Keratinocyte (primary cell): Measurements from ENCODE around the gene LHPP. TPM values are rescaled to one million over a fixed set of nuclear protein-coding genes. Genes with fewer than 3 reads are reported as not detected.

ENCODE experiments used
- DNase-seq: peaks from one replicate; pipeline ENCODE4 v3.0.0-alpha.2; 2011; ENCODE audit warnings: low read depth, missing footprints, low spot score
- FAIRE-seq: peaks from 2 replicates; lab custom pipeline; 2011; peaks lifted over from hg19 to GRCh38; lab: Jason Lieb, UNC
- H2AFZ ChIP-seq: 2 replicates; pipeline ENCODE4 v1.6.0; 2012; ENCODE audit warnings: low read length, control low read depth, inconsistent platforms; ENCODE audit not compliant: control insufficient read depth
- H3K27ac ChIP-seq: 2 replicates; pipeline ENCODE4 v1.5.1; 2011; ENCODE audit warnings: low read length; ENCODE audit not compliant: control insufficient read depth, insufficient read depth
- H3K27me3 ChIP-seq: 3 replicates; pipeline ENCODE4 v1.6.0; 2011; ENCODE audit warnings: low read length; ENCODE audit not compliant: control insufficient read depth, insufficient read depth; ENCODE audit errors: extremely low read depth
- H3K36me3 ChIP-seq, 2 experiments: 2 replicates in 1 of 2; 3 replicates in 1 of 2; pipeline ENCODE4 v1.5.1; 2011; ENCODE audit warnings: low read length in 2 of 2, mild to moderate bottlenecking in 1 of 2; ENCODE audit not compliant: control insufficient read depth in 2 of 2, insufficient read depth in 2 of 2; ENCODE audit errors: extremely low read depth in 1 of 2
- H3K4me1 ChIP-seq: 3 replicates; pipeline ENCODE4 v1.5.1; 2011; ENCODE audit warnings: low read length; ENCODE audit not compliant: control insufficient read depth, insufficient read depth; ENCODE audit errors: extremely low read depth
- H3K4me2 ChIP-seq: 3 replicates; pipeline ENCODE4 v1.6.0; 2011; ENCODE audit warnings: low read depth, low read length; ENCODE audit not compliant: control insufficient read depth, insufficient read depth; ENCODE audit errors: extremely low read depth
- H3K4me3 ChIP-seq, 3 experiments: fragments of 200-600 bp in 1 of 3; sonication (generic) in 1 of 3; 2 replicates in 2 of 3; 3 replicates in 1 of 3; pipeline ENCODE4 v1.5.1; 2011 to 2016; ENCODE audit warnings: low read length in 3 of 3, mild to moderate bottlenecking in 3 of 3, control low read depth in 2 of 3, inconsistent platforms in 1 of 3, low read depth in 1 of 3, mixed read lengths in 1 of 3, mixed run types in 1 of 3, moderate library complexity in 1 of 3; ENCODE audit not compliant: control insufficient read depth in 2 of 3, insufficient read depth in 2 of 3; ENCODE audit errors: extremely low read depth in 1 of 3
- H3K79me2 ChIP-seq: 2 replicates; pipeline ENCODE4 v1.6.0; 2012; ENCODE audit warnings: low read length; ENCODE audit not compliant: control insufficient read depth, insufficient read depth
- H3K9ac ChIP-seq: 3 replicates; pipeline ENCODE4 v1.6.0; 2011; ENCODE audit warnings: low read length; ENCODE audit not compliant: control insufficient read depth, insufficient read depth; ENCODE audit errors: extremely low read depth
- H3K9me1 ChIP-seq: 3 replicates; pipeline ENCODE4 v1.6.0; 2011; ENCODE audit warnings: low read length; ENCODE audit not compliant: control insufficient read depth, insufficient read depth; ENCODE audit errors: extremely low read depth
- H3K9me3 ChIP-seq: 2 replicates; pipeline ENCODE4 v1.5.1; 2012; ENCODE audit warnings: low read depth, low read length; ENCODE audit not compliant: control insufficient read depth
- H4K20me1 ChIP-seq: 3 replicates; pipeline ENCODE4 v1.6.0; 2011; ENCODE audit warnings: low read length; ENCODE audit not compliant: control insufficient read depth, insufficient read depth; ENCODE audit errors: extremely low read depth
- CTCF ChIP-seq, 3 experiments: IDR thresholded peaks in 1 of 3; conservative IDR thresholded peaks in 1 of 3; optimal IDR thresholded peaks in 1 of 3; 2 replicates in 2 of 3; 3 replicates in 1 of 3; pipeline versions ENCODE3 to v1.5.1; 2011; ENCODE audit warnings: low read length in 3 of 3, mild to moderate bottlenecking in 3 of 3, moderate library complexity in 2 of 3, control low read depth in 1 of 3, inconsistent platforms in 1 of 3; ENCODE audit not compliant: insufficient read depth in 2 of 3; ENCODE audit errors: extremely low read depth in 1 of 3
- EZH2 ChIP-seq: IDR thresholded peaks from one replicate; pipeline ENCODE4 v1.6.1; 2012; ENCODE audit warnings: inconsistent platforms, mild to moderate bottlenecking, low read length, moderate library complexity
- dilution Hi-C: fragments of 300-500 bp; cut with MboI; formaldehyde crosslinking; loops from one replicate; pipeline ENCODE4 v1.7.0; 2020; ENCODE audit warnings: low sequenced_read_pairs; ENCODE audit not compliant: extremely low pct_ligation_motif_present
- polyA plus RNA-seq, 5 experiments: library from polyadenylated mRNA; depleted of rRNA in 3 of 5; stranded (reverse) in 3 of 5; stranded (forward) in 1 of 5; unstranded in 1 of 5; fragments of >200 nt; gene quantifications; 1 replicate in 1 of 5; 2 replicates in 3 of 5; 3 replicates in 1 of 5; pipeline versions ENCODE4 v1.2.1 to v1.2.3, GENCODE V29; 2011 to 2012; ENCODE audit warnings: missing spikeins in 2 of 5, low read depth in 1 of 5, low replicate concordance in 1 of 5

LHPP gene
- polyA plus RNA-seq, 1 donor (not counting 4 experiments of a cell fraction or from before 2014, with no cell fraction given), result 13.1 TPM

GRCh38 chr10:124566981-124567835 is 105.6 kb downstream of the LHPP start:
- dilution Hi-C loops, result no loop called here
- no peak for DNase-seq
- Histone ChIP-seq H3K4me1 (peaks cover 3% of the 10 kb centered on the region), H3K79me2 (no peaks in the 10 kb centered on the region), H3K9me3 (no peaks in the 10 kb centered on the region), H3K9me1 (no peaks in the 10 kb centered on the region), H4K20me1 (no peaks in the 10 kb centered on the region), H3K9ac (no peak overlapping the region), H3K36me3 (no peaks in the 10 kb centered on the region), H3K27ac (no peak overlapping the region), H2AFZ (no peak overlapping the region), H3K4me3 (no peak overlapping the region), H3K4me2 (no peak overlapping the region), H3K27me3 (no peaks in the 10 kb centered on the region)
- TF ChIP-seq EZH2 (no peak), CTCF (optimal IDR thresholded peaks at IDR 0.05 in 1 of 3, IDR thresholded peaks at IDR 0.05 in 1 of 3, conservative IDR thresholded peaks at IDR 0.05 in 1 of 3; ENCODE audit: extremely low read depth in 1 of 3, insufficient read depth in 2 of 3, low read length in 3 of 3) (no peak)
- FAIRE-seq, result no peak

- Histone ChIP-seq H3K27me3 (no peaks in the 10 kb centered on the region), H4K20me1 (no peaks in the 10 kb centered on the region), H3K36me3 (no peaks in the 10 kb centered on the region), H3K9ac (no peak overlapping the region), H3K9me1 (no peaks in the 10 kb centered on the region), H3K4me2 (no peak overlapping the region), H3K9me3 (no peaks in the 10 kb centered on the region), H3K27ac (no peak overlapping the region), H2AFZ (no peak overlapping the region), H3K79me2 (no peaks in the 10 kb centered on the region), H3K4me3 (no peak overlapping the region), H3K4me1 (no peaks in the 10 kb centered on the region)
- dilution Hi-C loops, result no loop called here
- no peak for DNase-seq
- TF ChIP-seq EZH2, result no peak
- TF ChIP-seq CTCF (optimal IDR thresholded peaks at IDR 0.05 in 1 of 3, IDR thresholded peaks at IDR 0.05 in 1 of 3, conservative IDR thresholded peaks at IDR 0.05 in 1 of 3; ENCODE audit: extremely low read depth in 1 of 3, insufficient read depth in 2 of 3, low read length in 3 of 3), result no peak
- FAIRE-seq, result no peak
Observed at GRCh38 chr10:124568339-124568738, 106.7 kb downstream of the LHPP start.
